Panc1 (cell line): Measurements from ENCODE around the gene DTHD1. TPM values are rescaled to one million over a fixed set of nuclear protein-coding genes. Genes with fewer than 3 reads are reported as not detected.

Experiments
- ATAC-seq: fragments of 200-7000 bp; cut with Tn5 transposase; 2 replicates; pipeline ENCODE4 v1.9.1; 2020; ENCODE audit warnings: mild to moderate bottlenecking, moderate library complexity
- BruUV-seq: library from RNA; stranded (reverse); fragments of 400-500 nt; replicated peaks from 2 replicates; lab custom pipeline; 2021; lab: Mats Ljungman, UMichigan
- CTCF ChIA-PET: fragments of 300-600 bp; sonication (Branson Sonifier 250); formaldehyde crosslinking; loops from one replicate; lab custom pipeline; 2022; ENCODE audit warnings: antibody characterized with exemption; lab: Charles Lee
- POLR2A ChIA-PET: fragments of 300-600 bp; sonication (Branson Sonifier 250); formaldehyde crosslinking; loops from one replicate; lab custom pipeline; 2022; ENCODE audit warnings: antibody characterized with exemption; lab: Charles Lee
- DNase-seq: peaks from one replicate; pipeline ENCODE4 v3.0.0-alpha.2; 2010; ENCODE audit warnings: low read depth, low spot score
- H3K27ac ChIP-seq: 2 replicates; pipeline ENCODE4 v1.5.1; 2011; ENCODE audit warnings: mild to moderate bottlenecking, low read length, inconsistent platforms
- H3K27me3 ChIP-seq: fragments of 200-500 bp; sonication (Bioruptor generic); 2 replicates; pipeline ENCODE4 v1.6.0; 2014; ENCODE audit warnings: low read length, inconsistent platforms; ENCODE audit not compliant: control insufficient read depth, insufficient read depth
- H3K36me3 ChIP-seq: fragments of 200-500 bp; sonication (Bioruptor generic); 2 replicates; pipeline ENCODE4 v1.5.1; 2014; ENCODE audit warnings: inconsistent platforms, mild to moderate bottlenecking, low read length, moderate library complexity; ENCODE audit not compliant: control insufficient read depth, insufficient read depth
- H3K4me1 ChIP-seq: 2 replicates; pipeline ENCODE4 v1.5.1; 2011; ENCODE audit warnings: inconsistent platforms, mild to moderate bottlenecking, low read length, moderate library complexity; ENCODE audit not compliant: control insufficient read depth, insufficient read depth
- H3K4me3 ChIP-seq, 2 experiments: 2 replicates each; pipeline ENCODE4 v1.5.1; 2011 to 2012; ENCODE audit warnings: low read depth in 2 of 2, low read length in 2 of 2, mild to moderate bottlenecking in 2 of 2, inconsistent platforms in 1 of 2, moderate library complexity in 1 of 2
- H3K9me3 ChIP-seq: fragments of 200-500 bp; sonication (Bioruptor generic); 2 replicates; pipeline ENCODE4 v1.5.1; 2014; ENCODE audit warnings: low read depth, mild to moderate bottlenecking, inconsistent platforms, low read length, moderate library complexity; ENCODE audit not compliant: control insufficient read depth, insufficient read depth
- CTCF ChIP-seq: fragments of 450-650 bp; IDR thresholded peaks from 2 replicates; pipeline ENCODE4 v1.5.1; 2017; ENCODE audit warnings: mild to moderate bottlenecking
- POLR2AphosphoS5 ChIP-seq: IDR thresholded peaks from 2 replicates; pipeline ENCODE4 v1.6.1; 2012; ENCODE audit warnings: mild to moderate bottlenecking, low read depth, low read length, moderate library complexity
- REST ChIP-seq, 2 experiments: IDR thresholded peaks; 2 replicates each; pipeline ENCODE4 v1.6.1; 2011 to 2012; ENCODE audit warnings: low read depth in 2 of 2, control low read depth in 1 of 2, low read length in 1 of 2, mild to moderate bottlenecking in 1 of 2, moderate library complexity in 1 of 2; ENCODE audit not compliant: insufficient read depth in 1 of 2
- SIN3A ChIP-seq: IDR thresholded peaks from 2 replicates; pipeline ENCODE4 v1.6.1; 2012; ENCODE audit warnings: low read depth, mild to moderate bottlenecking, low read length, moderate library complexity, borderline replicate concordance; ENCODE audit not compliant: insufficient read depth
- TCF7L2 ChIP-seq: IDR thresholded peaks from 2 replicates; pipeline ENCODE4 v1.6.1; 2011; ENCODE audit warnings: mild to moderate bottlenecking, low read depth, low read length, inconsistent platforms
- in situ Hi-C: cut with HindIII; loops from 2 replicates; pipeline ENCODE4 v1.10.0; 2016; ENCODE audit warnings: low sequenced_read_pairs, low pct_unique_long_range_greater_than_20kb
- intact Hi-C: fragments of 100-400 bp; cut with micrococcal nuclease; formaldehyde crosslinking; loops from one replicate; pipeline ENCODE4 v1.10.0; 2022; ENCODE audit not compliant: unreplicated experiment
- total RNA-seq: library from RNA; stranded (reverse); gene quantifications from one replicate; pipeline ENCODE4 v1.2.1, GENCODE V29; 2021; ENCODE audit not compliant: unreplicated experiment

DTHD1 gene
- total RNA-seq, 1 experiment from 2014 or later, result not detected

GRCh38 chr4:36237366-36238313 is 43.8 kb upstream of the DTHD1 start:
- no TSS peak for BruUV-seq
- H3K27ac ChIP-seq, result no peak overlapping the region
- no peak for TF ChIP-seq TCF7L2
- TF ChIP-seq CTCF, result no peak
- no peak for TF ChIP-seq REST (IDR thresholded peaks at IDR 0.05; ENCODE audit: insufficient read depth in 1 of 2, low read depth in 2 of 2, low read length in 1 of 2)
- TF ChIP-seq SIN3A, result no peak
- TF ChIP-seq POLR2AphosphoS5, result no peak
- CTCF ChIA-PET, result no interaction called here
- H3K36me3 ChIP-seq, result no peaks in the 10 kb centered on the region
- DNase-seq, result no peak
- in situ Hi-C loops (no loop called here), intact Hi-C loops (no loop called here)
- H3K27me3 ChIP-seq, result no peaks in the 10 kb centered on the region
- no peak for ATAC-seq
- H3K4me3 ChIP-seq, result no peak overlapping the region
- 0 out of 2 replicates have a peak, but pooled peaks cover 2% of the 10 kb centered on the region for H3K4me1 ChIP-seq
- H3K9me3 ChIP-seq, result no peaks in the 10 kb centered on the region
- POLR2A ChIA-PET, result no interaction called here

- TF ChIP-seq TCF7L2 (no peak), CTCF (no peak), REST (IDR thresholded peaks at IDR 0.05; ENCODE audit: insufficient read depth in 1 of 2, low read depth in 2 of 2, low read length in 1 of 2) (no peak), SIN3A (no peak), POLR2AphosphoS5 (no peak)
- no peaks in the 10 kb centered on the region for H3K27me3 ChIP-seq
- no peak overlapping the region for H3K27ac ChIP-seq
- ATAC-seq, result no peak
- no TSS peak for BruUV-seq
- POLR2A ChIA-PET, result no interaction called here
- CTCF ChIA-PET, result no interaction called here
- in situ Hi-C loops, result no loop called here
- 0 out of 2 replicates have a peak, but pooled peaks cover 2% of the 10 kb centered on the region for H3K4me1 ChIP-seq
- no peaks in the 10 kb centered on the region; the same call in 1 of the 2 replicates for H3K36me3 ChIP-seq
- intact Hi-C loops, result no loop called here
- no peaks in the 10 kb centered on the region for H3K9me3 ChIP-seq
- DNase-seq, result no peak
- no peak overlapping the region for H3K4me3 ChIP-seq
Measured at GRCh38 chr4:36241771-36242170, 39.6 kb upstream of the DTHD1 start.
